Measurements from ENCODE around the gene KRTAP10-7. TPM values are rescaled to one million over a fixed set of nuclear protein-coding genes. Genes with fewer than 3 reads are reported as not detected.
A peak's percentile ranks its signal among the peaks of the same experiment; 100 is the strongest.
"Not testable (repeated sequence)": the region's sequence is repeated elsewhere in the genome, so short reads cannot be mapped to it uniquely, and the experiment has no call there.

KRTAP10-7 gene
- total RNA-seq, 1 donor from 2014 or later: not detected

GRCh38 chr21:44579833-44580144 lies 20.6 kb upstream of the KRTAP10-7 start:
- intact Hi-C loops (cut with DNase I): no loop called here
- no peak overlapping the region for H3K4me3 ChIP-seq
- no peaks in the 10 kb centered on the region for H3K36me3 ChIP-seq
- no peak for ATAC-seq
- DNase-seq: peak; percentile 12
- H3K9me3 ChIP-seq: peaks cover 15% of the 10 kb centered on the region
- H3K27me3 ChIP-seq (ENCODE audit: low read depth): peaks cover 5% of the 10 kb centered on the region
- H3K4me1 ChIP-seq: no peaks in the 10 kb centered on the region
- no peak overlapping the region for H3K27ac ChIP-seq
- TF ChIP-seq CTCF (IDR thresholded peaks at IDR 0.05): no peak

- H3K9me3 ChIP-seq: peaks cover 15% of the 10 kb centered on the region
- H3K4me1 ChIP-seq; ATAC-seq; H3K36me3 ChIP-seq; intact Hi-C loops (cut with DNase I); H3K27me3 ChIP-seq (ENCODE audit: low read depth); H3K4me3 ChIP-seq; H3K27ac ChIP-seq: not testable (repeated sequence)
- DNase-seq: peak; percentile 32
Observed at GRCh38 chr21:44580231-44580821, 20.1 kb upstream of the KRTAP10-7 start, which contains the start of gene KRTAP10-5. TSS of gene KRTAP10-5 (minus strand) at chr21:44580604. CDS start at chr21:44580578, 26 bp downstream.

- intact Hi-C loops (cut with DNase I): no loop called here
- Histone ChIP-seq H3K4me1 (no peaks in the 10 kb centered on the region), H3K9me3 (peaks cover 15% of the 10 kb centered on the region), H3K36me3 (no peaks in the 10 kb centered on the region), H3K27ac (no peak overlapping the region), H3K27me3 (ENCODE audit: low read depth) (peaks cover 11% of the 10 kb centered on the region), H3K4me3 (no peak overlapping the region)
- no peak for ATAC-seq
- TF ChIP-seq CTCF (IDR thresholded peaks at IDR 0.05): no peak
- DNase-seq: no peak
Observed at GRCh38 chr21:44581158-44581557, 19.2 kb upstream of the KRTAP10-7 start.

GRCh38 chr21:44582055-44582454 lies 18.3 kb upstream of the KRTAP10-7 start:
- H3K27me3 ChIP-seq (ENCODE audit: low read depth): peaks cover 17% of the 10 kb centered on the region
- ATAC-seq (no peak), DNase-seq (no peak)
- no peaks in the 10 kb centered on the region for H3K36me3 ChIP-seq
- intact Hi-C loops (cut with DNase I): no loop called here
- no peak for TF ChIP-seq CTCF (IDR thresholded peaks at IDR 0.05)
- peaks cover 10% of the 10 kb centered on the region for H3K9me3 ChIP-seq
- H3K4me1 ChIP-seq: no peaks in the 10 kb centered on the region
- H3K27ac ChIP-seq: no peak overlapping the region
- no peak overlapping the region for H3K4me3 ChIP-seq

- peaks cover 5% of the 10 kb centered on the region for H3K9me3 ChIP-seq
- no peak for DNase-seq
- H3K27me3 ChIP-seq (ENCODE audit: low read depth): peaks cover 17% of the 10 kb centered on the region
- no peak overlapping the region for H3K4me3 ChIP-seq
- intact Hi-C loops (cut with DNase I): no loop called here
- no peaks in the 10 kb centered on the region for H3K4me1 ChIP-seq
- no peak for TF ChIP-seq CTCF (IDR thresholded peaks at IDR 0.05)
- H3K36me3 ChIP-seq: no peaks in the 10 kb centered on the region
- ATAC-seq: no peak
- no peak overlapping the region for H3K27ac ChIP-seq
Observed at GRCh38 chr21:44583089-44583799, 17.2 kb upstream of the KRTAP10-7 start.

GRCh38 chr21:44583800-44584147 lies 16.6 kb upstream of the KRTAP10-7 start:
- intact Hi-C loops (cut with DNase I): no loop called here
- no peaks in the 10 kb centered on the region for H3K36me3 ChIP-seq
- H3K27ac ChIP-seq: no peak overlapping the region
- DNase-seq (no peak), ATAC-seq (no peak)
- H3K27me3 ChIP-seq (ENCODE audit: low read depth): peaks cover 17% of the 10 kb centered on the region
- H3K4me3 ChIP-seq: no peak overlapping the region
- H3K4me1 ChIP-seq: no peaks in the 10 kb centered on the region
- peaks cover 5% of the 10 kb centered on the region for H3K9me3 ChIP-seq
- TF ChIP-seq CTCF (IDR thresholded peaks at IDR 0.05): no peak

Data from lower lobe of right lung (tissue), 2 donors.